K562 (cell line): ENCODE results near the gene TIMP4. TPM values are rescaled to one million over a fixed set of nuclear protein-coding genes. Genes with fewer than 3 reads are reported as not detected.

Experiments
- ATAC-seq: fragments of 200-7000 bp; cut with Tn5 transposase; 3 replicates; pipeline ENCODE4 v1.9.1; 2020; ENCODE audit warnings: moderate library complexity
- BruUV-seq: library from RNA; stranded (reverse); fragments of 400-500 nt; replicated peaks from 2 replicates; lab custom pipeline; 2021; lab: Mats Ljungman, UMichigan
- CTCF ChIA-PET: fragments of 300-600 bp; formaldehyde crosslinking; extraction: SDS; loops from one replicate; lab custom pipeline; 2021; ENCODE audit warnings: low intra/inter-chr PET ratio; lab: Yijun Ruan, JAX
- POLR2A ChIA-PET: fragments of 300-600, 350-650 bp; sonication (Branson Sonifier 250); formaldehyde crosslinking; extraction: SDS; loops from one replicate; lab custom pipeline; 2021; ENCODE audit warnings: antibody characterized with exemption, inconsistent platforms; lab: Yijun Ruan, JAX
- DNase-seq, 4 experiments: peaks; one replicate each; pipeline versions ENCODE4 v3.0.0 to v3.0.0-alpha.2; 2011 to 2018; ENCODE audit warnings: low spot score in 3 of 4, mixed read lengths in 3 of 4; ENCODE audit errors: extremely low read depth in 1 of 4
- FAIRE-seq: peaks from 2 replicates; lab custom pipeline; 2011; peaks lifted over from hg19 to GRCh38; lab: Jason Lieb, UNC
- H2AFZ ChIP-seq: 2 replicates; pipeline ENCODE4 v1.6.0; 2011; ENCODE audit warnings: low read depth, low read length, control low read depth, inconsistent platforms
- H3K27ac ChIP-seq: fragments of 200-600 bp; 3 replicates; pipeline ENCODE4 v1.8.0; 2011; ENCODE audit warnings: low read depth, mild to moderate bottlenecking, control low read depth, inconsistent platforms, low read length, moderate library complexity, mixed read lengths; ENCODE audit errors: extremely low read depth
- H3K27me3 ChIP-seq, 2 experiments: fragments of 300-600 bp in 1 of 2; 2 replicates in 1 of 2; 3 replicates in 1 of 2; pipeline versions ENCODE4 v1.6.0 to v1.8.0; 2011; ENCODE audit warnings: inconsistent platforms in 2 of 2, low read length in 2 of 2, mild to moderate bottlenecking in 1 of 2, mixed read lengths in 1 of 2, moderate library complexity in 1 of 2; ENCODE audit not compliant: control insufficient read depth in 2 of 2, insufficient read depth in 2 of 2
- H3K36me3 ChIP-seq: fragments of 300-600 bp; 3 replicates; pipeline ENCODE4 v1.8.0; 2011; ENCODE audit warnings: mild to moderate bottlenecking, low read length, inconsistent platforms; ENCODE audit not compliant: control insufficient read depth, insufficient read depth
- H3K4me1 ChIP-seq, 2 experiments: fragments of 200-600 bp in 1 of 2; replicated peaks in 1 of 2; 2 replicates in 1 of 2; 3 replicates in 1 of 2; pipeline versions ENCODE4 v1.5.1 to v1.8.0; 2011; ENCODE audit warnings: inconsistent platforms in 2 of 2, low read length in 2 of 2, mild to moderate bottlenecking in 1 of 2, mixed read lengths in 1 of 2, moderate library complexity in 1 of 2; ENCODE audit not compliant: control insufficient read depth in 2 of 2, insufficient read depth in 2 of 2
- H3K4me2 ChIP-seq: 2 replicates; pipeline ENCODE4 v1.6.1; 2011; ENCODE audit warnings: low read length, control low read depth, inconsistent platforms, mixed read lengths; ENCODE audit not compliant: insufficient read depth
- H3K4me3 ChIP-seq: fragments of 200-600 bp; sonication (generic), shearing (Covaris generic); 2 replicates; pipeline ENCODE4 v1.5.1; 2016; ENCODE audit warnings: control low read depth, inconsistent platforms
- H3K79me2 ChIP-seq: fragments of 200-600 bp; 3 replicates; pipeline ENCODE4 v1.8.0; 2011; ENCODE audit warnings: low read length, inconsistent platforms; ENCODE audit not compliant: control insufficient read depth, insufficient read depth
- H3K9ac ChIP-seq, 2 experiments: 2 replicates each; pipeline versions ENCODE4 v1.6.0 to v1.6.1; 2011; ENCODE audit warnings: low read depth in 2 of 2, low read length in 2 of 2, control low read depth in 1 of 2, inconsistent platforms in 1 of 2, mild to moderate bottlenecking in 1 of 2, mixed read lengths in 1 of 2; ENCODE audit not compliant: insufficient read depth in 1 of 2
- H3K9me1 ChIP-seq: one replicate; pipeline ENCODE4 v1.6.0; 2011; ENCODE audit warnings: inconsistent platforms, mild to moderate bottlenecking, low read length, moderate library complexity; ENCODE audit not compliant: control insufficient read depth, insufficient read depth
- H3K9me3 ChIP-seq: replicated peaks from 2 replicates; pipeline ENCODE4 v1.5.1; 2011; ENCODE audit warnings: low read depth, low read length, inconsistent platforms; ENCODE audit not compliant: control insufficient read depth, insufficient read depth
- H4K20me1 ChIP-seq: replicated peaks from 2 replicates; pipeline ENCODE4 v1.6.1; 2011; ENCODE audit warnings: low read length, inconsistent platforms, mixed read lengths; ENCODE audit not compliant: control insufficient read depth, insufficient read depth
- ELF2 ChIP-seq: fragments of 250-450 bp; sonication (Bioruptor Pico); IDR thresholded peaks from 2 replicates; pipeline ENCODE4 v1.5.0; 2021; ENCODE audit warnings: mild to moderate bottlenecking
- HDGF ChIP-seq: fragments of 450-650 bp; IDR thresholded peaks from 2 replicates; pipeline ENCODE4 v1.6.1; 2016
- KDM1A ChIP-seq, 2 experiments: fragments of 450-650 bp; IDR thresholded peaks; 2 replicates each; pipeline ENCODE4 v1.6.1; 2016; ENCODE audit warnings: mild to moderate bottlenecking in 2 of 2
- NFRKB ChIP-seq: fragments of 450-650 bp; IDR thresholded peaks from 2 replicates; pipeline ENCODE4 v1.6.1; 2016; ENCODE audit warnings: low read depth
- NR4A1 ChIP-seq, 2 experiments: fragments of 250-450 bp in 1 of 2; fragments of 450-650 bp in 1 of 2; sonication (Bioruptor Pico) in 1 of 2; IDR thresholded peaks; 2 replicates each; pipeline versions ENCODE4 v1.4.0 to v1.6.1; 2016 to 2020; ENCODE audit warnings: mild to moderate bottlenecking in 2 of 2, missing compliant biosample characterization in 1 of 2, missing genetic modification characterization in 1 of 2, moderate library complexity in 1 of 2
- SNAPC5 ChIP-seq: fragments of 250-450 bp; sonication (Bioruptor Pico); IDR thresholded peaks from 2 replicates; pipeline ENCODE4 v1.8.0; 2021; ENCODE audit warnings: moderate library complexity, mild to moderate bottlenecking, inconsistent platforms
- ZBTB1 ChIP-seq: sonication (generic); formaldehyde crosslinking; IDR thresholded peaks from 2 replicates; pipeline ENCODE4 v1.8.1; 2023; ENCODE audit warnings: missing genetic modification reagents, low read depth, mild to moderate bottlenecking, borderline replicate concordance
- ZFP1 ChIP-seq: fragments of 450-650 bp; formaldehyde crosslinking; IDR thresholded peaks from 2 replicates; pipeline ENCODE4 v1.4.0; 2020; ENCODE audit warnings: mild to moderate bottlenecking, mixed read lengths
- ZFX ChIP-seq: sonication (generic); formaldehyde crosslinking; IDR thresholded peaks from 2 replicates; pipeline ENCODE4 v1.8.0; 2022; ENCODE audit warnings: mild to moderate bottlenecking, missing genetic modification reagents, moderate library complexity
- ZHX1 ChIP-seq: fragments of 150-350 bp; conservative IDR thresholded peaks from 2 replicates; pipeline ENCODE4 v1.6.1; 2014; ENCODE audit warnings: low read length
- ZNF146 ChIP-seq: IDR thresholded peaks from one replicate; pipeline ENCODE4 v1.6.1; 2018; ENCODE audit warnings: missing compliant biosample characterization; ENCODE audit not compliant: unreplicated experiment
- ZNF239 ChIP-seq: fragments of 250-450 bp; sonication (Bioruptor Pico); IDR thresholded peaks from 2 replicates; pipeline ENCODE4 v1.4.0; 2020; ENCODE audit warnings: mild to moderate bottlenecking
- ZNF75A ChIP-seq: fragments of 450-650 bp; formaldehyde crosslinking; IDR thresholded peaks from 2 replicates; pipeline ENCODE4 v1.4.0; 2020; ENCODE audit warnings: mild to moderate bottlenecking
- WGBS: fragments of 100-300 bp; shearing (Covaris generic); methylation state at CpG from one replicate; pipeline ENCODE4 v1.1.6; 2016; ENCODE audit warnings: low coverage, mixed read lengths; ENCODE audit not compliant: insufficient coverage; ENCODE audit errors: missing lambda C conversion rate; 5-methylcytosine and 5-hydroxymethylcytosine counted together
- in situ Hi-C: fragments of 300-500 bp; cut with MboI; formaldehyde crosslinking; loops from 4 replicates; pipeline ENCODE4 v1.15.0; 2018; ENCODE audit warnings: inconsistent platforms, mixed read lengths
- intact Hi-C: fragments of 100-400 bp; cut with micrococcal nuclease; formaldehyde crosslinking; loops from 2 replicates; pipeline ENCODE4 v1.14.2; 2022
- polyA plus RNA-seq, 8 experiments: library from polyadenylated mRNA; depleted of rRNA in 4 of 8; stranded (reverse) in 5 of 8; unstranded in 3 of 8; fragments of >200 nt; fragmentation: Nextera tagmentation in 2 of 8; fragmentation: Illumina TruSeq in 1 of 8; extraction: Ambion mirVana in 2 of 8; extraction: Trizol in 1 of 8; gene quantifications; 2 replicates each; pipeline versions ENCODE4 v1.2.1 to v1.2.3, GENCODE V29; 2011 to 2014; ENCODE audit warnings: inconsistent platforms in 1 of 8, missing spikeins in 1 of 8
- total RNA-seq, 7 experiments: library from RNA; depleted of rRNA in 6 of 7; stranded (reverse); fragments of >200 nt in 6 of 7; fragmentation: Illumina TruSeq in 2 of 7; extraction: Trizol in 2 of 7; gene quantifications; 2 replicates each; pipeline versions ENCODE4 v1.2.1 to v1.2.3, GENCODE V29; 2011 to 2021; ENCODE audit warnings: low replicate concordance in 1 of 7

TIMP4 gene
- total and polyA plus RNA-seq, 9 of the 15 experiments (the other 6 are each of a cell fraction or from before 2014, with no cell fraction given), result 0.03 to 0.07 TPM; not detected in 7

- no peaks in the 10 kb centered on the region for H3K9me1 ChIP-seq
- no peak overlapping the region for H2AFZ ChIP-seq
- no peak overlapping the region for H3K27ac ChIP-seq
- no peak overlapping the region for H3K4me2 ChIP-seq
- H3K4me1 ChIP-seq, result no peaks in the 10 kb centered on the region
- DNase-seq (no peak), FAIRE-seq (no peak)
- no peak overlapping the region for H3K4me3 ChIP-seq
- peaks cover 3 to 40% of the 10 kb centered on the region in 2 experiments; a peak in 3 of 5 replicates for H3K27me3 ChIP-seq
- POLR2A ChIA-PET, result no interaction called here
- intact Hi-C loops, result no loop called here
- H3K36me3 ChIP-seq, result no peaks in the 10 kb centered on the region
- TF ChIP-seq NFRKB, result no peak
- no peak for TF ChIP-seq KDM1A (IDR thresholded peaks at IDR 0.05)
- no peak for TF ChIP-seq ELF2
- TF ChIP-seq SNAPC5 (CRISPR knock-in tag), result no peak
- TF ChIP-seq ZHX1, result no peak
- no peak for TF ChIP-seq ZBTB1 (CRISPR knock-in tag)
- no peak for TF ChIP-seq ZNF146 (CRISPR knock-in tag)
- TF ChIP-seq ZNF239 (CRISPR knock-in tag), result no peak
- no peak for TF ChIP-seq ZFP1 (CRISPR knock-in tag)
- no peak for TF ChIP-seq NR4A1 (CRISPR knock-in tag; IDR thresholded peaks at IDR 0.05)
- no peak for TF ChIP-seq NR4A1 (tag; IDR thresholded peaks at IDR 0.05)
- no peak for TF ChIP-seq ZNF75A (CRISPR knock-in tag)
- no peak for TF ChIP-seq ZFX (CRISPR knock-in tag)
- no peak for TF ChIP-seq HDGF
- TF ChIP-seq, all 486 proteins: peak for 0
- in situ Hi-C loops, result loop anchor here (25.0 kb wide), 1 partner anchor 739 kb away; no protein-coding TSS in a partner anchor
- WGBS, result 0% methylated on average over 4 of the region's 4 CpGs
- BruUV-seq, result no TSS peak
- ATAC-seq, result no peak
- CTCF ChIA-PET, result no interaction called here
- no peak overlapping the region for H3K9ac ChIP-seq
- no peaks in the 10 kb centered on the region for H4K20me1 ChIP-seq
- no peaks in the 10 kb centered on the region for H3K79me2 ChIP-seq
- no peaks in the 10 kb centered on the region for H3K9me3 ChIP-seq
These were observed 10.3 kb downstream of the TIMP4 start for GRCh38 chr3:12148183-12148940.
